GM21717 (cell line): ENCODE results near the gene TAS1R1.

ENCODE experiments used
- ATAC-seq: cut with Tn5 transposase; IDR thresholded peaks from one replicate; pipeline ENCODE4 v1.9.1; 2021; ENCODE audit warnings: mild to moderate bottlenecking, moderate library complexity; ENCODE audit not compliant: unreplicated experiment

The TAS1R1 gene

GRCh38 chr1:6627841-6628545 is 72.9 kb downstream of the TAS1R1 start:
- ATAC-seq: no peak

- no peak for ATAC-seq
Observed at GRCh38 chr1:6628971-6629479, 73.9 kb downstream of the TAS1R1 start.
